Measurements from ENCODE around the gene DOK7.
A peak's percentile ranks its signal among the peaks of the same experiment; 100 is the strongest.

The DOK7 gene

DNA sequence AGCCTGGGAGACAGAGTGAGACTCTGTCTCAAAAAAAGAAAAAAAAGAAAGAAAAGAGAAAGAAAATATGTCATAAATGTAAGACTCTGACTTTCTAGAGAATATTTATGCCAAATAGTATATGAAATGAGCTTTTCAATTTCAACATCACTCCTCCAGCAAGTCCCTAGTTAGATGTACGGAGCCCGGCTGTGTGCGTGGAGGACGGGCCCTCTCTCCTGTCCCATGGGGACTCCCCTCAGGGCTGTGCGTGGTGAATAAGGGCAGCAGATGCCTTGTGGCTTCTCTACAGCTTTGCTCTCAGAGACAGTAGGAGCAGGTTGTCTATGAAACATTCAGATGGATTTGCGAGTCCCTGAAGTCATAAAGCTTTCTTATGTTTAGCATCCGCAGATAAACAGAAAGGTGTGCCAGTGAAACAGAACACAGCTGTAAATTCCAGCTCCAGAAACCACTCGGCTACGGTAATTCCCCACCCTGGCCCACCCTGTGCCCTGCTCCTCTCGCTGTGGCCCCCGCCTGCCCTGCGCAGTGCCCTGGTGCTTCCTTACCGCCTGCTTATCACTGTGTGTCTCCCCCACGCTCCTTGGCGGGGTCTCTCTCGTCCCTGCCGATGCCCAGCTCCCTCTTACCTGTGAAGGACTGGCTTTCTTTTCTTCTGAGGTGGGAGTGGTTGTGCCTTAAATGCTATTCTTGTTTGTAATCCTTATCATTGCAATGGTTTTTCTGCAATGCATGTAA is 35.2 kb upstream of the DOK7 start:
- DNase-seq: no peak

DNA sequence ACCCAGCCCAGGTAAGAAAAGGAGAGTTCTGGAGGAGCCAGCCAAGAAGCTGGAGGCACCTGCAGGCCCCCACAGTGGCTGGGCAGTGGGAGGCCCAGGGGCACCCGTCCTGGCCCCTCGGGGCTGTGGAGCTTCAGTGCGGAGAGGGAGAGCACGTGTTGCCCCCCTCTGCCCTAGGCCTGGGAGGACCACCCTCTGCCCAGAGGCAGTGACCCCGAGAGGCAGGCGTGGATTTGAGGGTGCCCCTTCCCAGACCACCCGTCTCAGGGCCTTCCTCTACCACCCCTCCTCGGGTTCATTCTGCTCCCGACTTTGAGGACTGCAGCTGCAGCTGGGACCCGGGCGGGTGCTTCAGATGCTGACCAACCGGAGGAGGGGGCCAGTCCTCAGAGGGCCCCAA is 33.5 kb upstream of the DOK7 start:
- DNase-seq: no peak

DNA sequence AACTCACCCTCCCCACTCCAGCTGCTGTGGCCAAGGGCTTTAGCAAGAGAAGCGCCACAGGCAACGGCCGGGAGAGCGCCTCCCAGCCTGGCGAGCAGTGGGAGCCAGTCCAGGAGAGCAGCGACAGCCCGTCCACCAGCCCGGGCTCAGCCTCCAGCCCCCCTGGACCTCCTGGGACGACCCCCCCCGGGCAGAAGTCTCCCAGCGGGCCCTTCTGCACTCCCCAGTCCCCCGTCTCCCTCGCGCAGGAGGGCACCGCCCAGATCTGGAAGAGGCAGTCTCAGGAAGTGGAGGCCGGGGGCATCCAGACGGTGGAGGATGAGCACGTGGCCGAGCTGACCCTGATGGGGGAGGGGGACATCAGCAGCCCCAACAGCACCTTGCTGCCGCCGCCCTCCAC is 32.6 kb upstream of the DOK7 start:
- no peak for DNase-seq

DNA sequence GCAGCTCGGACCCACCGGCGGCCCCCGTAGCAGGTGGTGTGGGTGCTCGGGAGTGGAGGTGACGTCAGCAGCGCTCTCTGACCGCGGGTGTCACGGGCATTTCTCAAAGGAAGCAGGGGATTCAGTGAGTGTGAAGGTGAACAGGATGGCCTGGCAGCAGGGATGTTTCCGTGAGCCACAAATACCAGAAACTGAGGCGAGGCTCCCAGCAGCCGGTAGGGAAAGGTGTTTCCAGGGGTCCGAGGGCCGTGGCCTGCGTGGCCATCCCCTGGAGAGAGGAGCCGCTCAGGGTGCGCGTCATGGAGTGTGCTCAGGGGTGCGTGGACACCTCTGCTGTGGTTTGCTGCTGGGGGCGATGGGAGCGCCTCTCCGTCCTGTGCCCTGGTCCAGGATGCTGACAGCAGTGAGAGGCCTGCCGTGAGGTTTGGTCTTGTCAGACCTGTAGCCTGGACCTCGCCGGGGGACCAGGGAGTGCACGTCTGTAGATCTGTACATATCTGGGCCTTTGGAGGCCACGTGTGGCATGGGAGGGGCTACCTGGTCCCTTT is 31.6 kb upstream of the DOK7 start:
- DNase-seq: no peak

DNA sequence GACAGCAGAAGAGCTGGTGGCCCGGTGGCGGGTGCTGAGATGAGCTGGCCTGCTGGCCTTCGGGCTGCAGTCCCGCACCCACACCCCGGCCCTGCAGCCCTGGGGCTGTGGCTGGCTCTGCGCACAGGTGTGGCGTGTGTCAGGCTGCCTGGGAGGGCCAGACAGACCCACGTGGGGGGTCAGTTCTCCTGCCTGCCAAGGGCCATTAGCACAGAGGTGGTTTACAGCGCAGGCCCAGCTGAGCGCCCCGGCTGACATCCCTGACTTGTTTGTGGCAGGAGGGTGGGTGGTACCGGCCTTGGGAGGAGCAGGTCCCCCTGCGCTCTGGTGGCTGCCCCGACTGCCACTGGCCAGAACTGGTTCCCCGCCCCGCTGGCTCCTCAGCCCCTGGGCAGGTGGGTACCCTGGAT is 30.7 kb upstream of the DOK7 start:
- no peak for DNase-seq

DNA sequence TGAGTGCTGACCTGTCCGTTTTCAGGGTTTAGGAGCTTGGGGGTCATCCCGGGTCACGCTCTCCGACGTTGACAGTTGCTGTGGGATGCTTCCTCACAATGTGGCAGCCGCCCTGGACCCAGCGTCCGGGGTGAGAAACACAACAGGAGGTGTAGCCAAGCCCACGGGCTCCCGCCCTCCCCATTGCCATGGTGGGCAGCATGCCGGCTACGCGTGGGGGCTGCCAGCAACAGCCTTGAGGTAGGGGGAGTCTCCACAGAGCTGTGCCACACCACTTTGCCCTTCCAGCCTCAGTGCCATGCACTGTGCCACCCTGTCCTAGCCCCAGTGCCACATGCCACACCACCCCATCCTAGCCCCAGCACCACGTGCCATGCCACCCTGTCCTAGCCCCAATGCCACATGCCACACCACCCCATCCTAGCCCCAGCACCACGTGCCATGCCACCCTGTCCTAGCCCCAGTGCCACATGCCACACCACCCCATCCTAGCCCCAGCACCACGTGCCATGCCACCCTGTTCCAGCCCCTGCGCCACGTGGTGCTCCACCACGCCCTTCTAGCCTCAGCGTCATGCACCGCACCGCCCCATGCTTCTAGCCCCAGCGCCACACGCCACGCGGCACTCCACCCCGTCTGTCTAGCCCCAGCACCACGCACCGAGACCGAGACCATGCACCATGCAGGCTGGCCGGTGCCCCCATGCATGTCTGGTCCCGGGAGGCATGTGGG is 29.8 kb upstream of the DOK7 start:
- no peak for DNase-seq

DNA sequence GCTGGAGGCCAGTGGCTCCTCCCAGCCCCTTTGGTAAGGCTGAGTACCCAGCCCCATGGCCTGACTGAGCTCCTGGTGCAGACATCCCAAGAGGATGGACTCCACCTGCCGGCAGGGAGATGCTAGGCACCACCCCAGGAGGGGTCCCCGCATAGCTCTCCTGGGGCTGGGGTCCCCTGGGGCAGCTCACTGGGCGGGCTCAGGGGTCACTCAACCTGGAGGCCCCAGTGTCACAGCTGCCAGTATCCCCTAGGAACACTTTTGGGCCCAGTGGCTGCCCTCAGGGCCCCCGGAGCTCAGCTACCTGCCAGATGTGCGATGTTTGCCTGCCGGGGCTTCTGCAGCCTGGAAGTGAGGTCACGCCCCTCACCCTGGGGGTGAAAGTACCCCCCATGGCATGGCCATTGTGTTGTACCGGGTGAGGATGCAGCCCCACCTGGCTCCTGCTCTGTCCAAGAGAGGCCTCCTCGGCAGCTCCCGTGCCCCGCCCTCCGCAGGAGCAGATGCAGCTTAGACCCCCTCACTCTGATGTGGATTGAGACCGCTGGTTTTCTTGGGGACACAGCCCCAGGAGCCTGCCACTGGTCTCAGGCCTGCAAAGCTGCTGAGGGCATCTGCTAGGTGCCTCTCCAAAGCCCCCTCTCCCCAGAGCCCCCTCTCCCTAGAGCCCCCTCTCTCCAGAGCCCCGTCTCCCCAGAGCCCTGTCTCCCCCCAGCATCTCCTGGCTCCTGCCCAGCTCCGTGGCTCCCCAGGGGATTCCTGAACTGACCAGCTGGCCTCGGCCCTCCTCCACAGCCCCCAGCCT is 28.0 kb upstream of the DOK7 start:
- no peak for DNase-seq

DNA sequence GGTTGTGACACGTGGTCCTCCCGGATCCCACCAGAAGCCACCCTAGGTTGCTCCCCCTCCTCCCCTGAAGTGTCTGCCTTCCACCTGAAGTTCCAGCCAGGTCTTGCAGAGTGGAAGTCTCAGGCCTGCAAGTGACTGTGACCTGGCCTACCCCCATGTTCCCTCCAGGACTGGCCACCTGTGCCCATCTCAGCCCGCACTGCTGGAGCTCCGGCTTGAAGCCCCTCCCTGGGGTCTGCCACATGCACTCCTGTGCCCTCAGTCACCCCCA is 27.5 kb upstream of the DOK7 start:
- no peak for DNase-seq

DNA sequence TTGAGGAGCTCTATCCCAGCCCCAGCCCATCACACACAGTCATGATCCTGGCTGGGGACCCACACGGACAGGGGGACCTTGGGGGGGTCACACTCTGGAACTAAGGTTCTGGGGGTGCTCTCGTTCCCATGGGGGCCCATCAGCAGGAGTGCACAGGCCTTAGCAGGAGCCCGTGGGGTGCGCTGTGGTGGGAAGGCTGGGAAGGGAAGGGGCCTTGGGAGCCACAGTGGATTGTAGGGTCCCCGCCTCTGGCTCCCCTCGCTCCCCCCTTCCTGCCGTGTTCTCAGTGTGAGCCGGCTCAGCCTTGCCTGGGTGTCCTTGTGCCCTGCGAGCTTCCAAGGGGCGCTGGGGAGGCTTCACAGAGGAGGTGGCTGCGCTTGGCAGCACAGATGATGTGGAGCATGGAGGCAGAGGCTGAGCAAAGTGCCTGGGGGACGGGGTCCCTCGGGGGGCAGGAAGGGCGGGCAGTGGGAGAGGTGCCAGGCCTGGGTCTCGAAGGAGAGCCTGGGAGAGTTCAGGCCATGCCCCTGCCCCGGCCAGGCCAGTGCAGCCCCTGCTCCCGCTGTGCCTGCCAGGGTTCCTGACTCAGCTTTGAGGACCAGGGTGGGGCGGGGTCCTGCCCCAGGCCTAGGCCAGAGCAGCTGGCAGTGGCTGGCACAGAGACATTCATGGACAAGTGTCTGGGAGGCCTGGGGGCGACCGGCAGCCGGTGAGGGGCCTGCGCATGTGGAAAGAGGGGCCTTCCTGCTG is 26.9 kb upstream of the DOK7 start:
- DNase-seq: no peak

DNA sequence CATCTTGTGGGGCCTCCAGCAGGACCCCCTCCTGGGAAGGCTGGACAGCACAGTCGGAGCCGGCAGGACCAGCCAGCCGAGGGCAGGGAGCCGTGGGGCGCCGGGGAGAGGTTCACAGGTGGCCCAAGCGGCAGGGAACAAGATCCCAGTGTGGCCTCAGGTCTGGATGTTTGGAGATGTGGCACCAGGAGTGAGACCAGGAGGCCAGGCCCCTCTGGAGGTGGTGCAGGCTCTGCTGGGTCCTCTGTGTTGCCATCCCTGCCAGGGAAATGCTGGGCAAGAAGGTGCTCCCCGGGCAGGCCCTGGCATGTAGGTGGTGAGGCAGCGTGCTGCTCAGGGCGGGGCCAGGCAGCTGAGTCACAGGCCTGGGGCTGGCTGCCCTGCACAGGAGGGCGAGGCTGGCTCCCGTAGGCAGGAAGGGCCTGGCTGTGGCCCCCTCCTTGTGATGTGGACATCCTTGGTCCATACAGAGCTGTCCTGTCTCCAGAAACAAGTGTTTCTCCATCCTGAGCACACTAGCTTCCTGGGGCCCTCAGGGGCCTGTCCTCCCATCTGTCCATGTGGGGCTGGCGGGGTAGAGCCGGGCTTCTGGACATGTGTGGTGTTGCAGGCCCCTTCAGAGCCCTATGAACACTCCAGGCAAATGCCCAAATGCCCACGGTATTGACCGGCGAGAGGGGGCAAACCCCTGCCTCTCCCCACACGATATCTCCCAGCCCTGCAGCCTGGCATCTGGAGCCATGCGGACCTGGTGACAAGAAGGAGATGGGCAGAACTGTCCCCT is 26.1 kb upstream of the DOK7 start:
- DNase-seq: peak; percentile 71

DNA sequence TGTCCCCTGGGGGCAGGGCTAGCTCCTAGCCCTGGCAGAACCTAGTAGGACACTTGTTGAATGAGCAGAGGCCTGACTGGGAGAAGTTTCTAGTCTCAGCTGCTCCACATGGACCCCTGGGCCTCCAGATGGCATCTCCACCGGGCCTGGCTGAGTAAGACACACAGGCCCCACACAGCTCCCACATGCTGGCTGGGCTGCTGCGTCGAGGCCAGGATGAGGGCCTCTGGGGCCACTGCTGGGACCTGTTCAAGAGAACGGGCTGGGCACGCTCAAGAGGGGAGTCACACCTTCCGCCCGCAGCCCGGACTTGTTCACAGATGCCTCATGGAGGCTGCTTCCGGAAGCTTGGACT is 25.5 kb upstream of the DOK7 start:
- no peak for DNase-seq

DNA sequence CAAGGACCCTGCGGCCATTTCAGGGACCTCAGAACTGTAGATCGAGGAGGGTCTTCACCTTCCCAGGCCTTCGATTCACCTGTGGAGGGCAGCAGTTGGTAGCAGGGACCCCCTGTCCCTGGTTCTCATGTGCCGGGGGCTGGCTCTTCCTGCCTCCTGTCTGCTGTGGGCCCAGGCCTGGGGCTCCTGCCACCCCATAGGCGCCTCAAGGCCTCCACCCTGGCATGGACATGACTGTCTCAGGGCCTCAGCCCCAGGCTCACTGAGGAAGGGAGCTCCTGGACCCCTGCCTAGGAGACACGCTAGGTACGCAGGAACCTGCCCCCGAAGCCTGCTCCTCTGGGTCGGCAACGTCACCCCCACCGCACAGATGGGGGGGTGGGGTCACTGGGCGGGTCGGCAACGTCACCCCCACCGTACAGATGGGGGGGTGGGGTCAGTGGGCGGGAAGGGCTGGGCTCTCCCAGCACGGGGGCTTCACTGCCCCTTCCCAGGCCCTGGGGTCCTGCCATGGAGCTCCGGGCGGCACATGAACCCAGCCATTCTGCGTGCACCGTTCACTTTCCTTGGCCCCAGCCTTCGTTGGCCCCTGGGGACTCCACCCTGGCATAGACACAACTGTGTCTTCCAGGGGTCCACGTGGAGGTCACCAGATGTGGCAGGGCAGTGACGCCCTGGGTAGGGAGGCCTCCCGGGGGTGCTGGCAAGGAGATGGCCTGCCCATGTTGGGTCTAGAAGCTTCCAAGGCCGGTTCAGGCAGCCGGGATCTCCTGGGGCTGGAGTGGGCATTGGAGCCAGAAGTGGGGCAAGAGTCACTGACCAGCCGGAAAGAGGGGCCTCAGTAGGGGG is 24.9 kb upstream of the DOK7 start:
- DNase-seq: no peak

DNA sequence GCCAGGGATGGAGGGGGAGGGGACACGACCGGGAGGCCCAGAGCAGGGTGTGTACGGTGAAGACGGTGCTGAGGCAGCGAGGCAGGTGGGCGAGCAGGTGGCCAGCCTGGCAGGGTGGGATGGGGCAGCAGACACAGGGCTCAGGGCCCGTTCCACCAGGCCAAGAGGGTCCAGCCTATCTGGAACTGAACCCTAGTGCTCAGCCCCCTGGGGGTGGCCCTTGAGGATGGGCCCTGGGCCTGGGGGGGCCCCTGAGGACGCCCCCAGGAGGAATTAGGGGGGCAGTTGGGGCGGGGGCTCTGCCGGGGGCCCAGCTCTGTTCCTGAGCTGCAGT is 24.3 kb upstream of the DOK7 start:
- no peak for DNase-seq

DNA sequence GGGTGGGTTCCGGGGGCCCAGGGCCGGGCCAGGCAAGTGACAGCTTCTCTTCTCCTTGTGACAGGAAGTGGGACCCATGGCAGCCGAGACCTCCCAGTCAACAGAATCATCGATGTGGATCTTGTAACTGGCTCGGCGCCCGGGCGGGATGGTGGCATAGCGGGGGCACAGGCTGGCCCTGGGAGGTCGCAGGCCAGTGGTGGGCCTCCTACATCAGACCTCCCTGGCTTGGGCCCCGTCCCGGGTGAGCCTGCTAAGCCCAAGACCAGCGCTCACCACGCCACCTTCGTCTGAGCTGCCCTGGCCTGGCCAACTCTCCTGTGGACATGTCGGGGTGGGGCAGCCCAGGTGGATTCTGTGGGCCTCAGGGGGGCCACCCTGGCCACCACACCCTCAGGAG is 23.7 kb upstream of the DOK7 start:
- DNase-seq: no peak

DNA sequence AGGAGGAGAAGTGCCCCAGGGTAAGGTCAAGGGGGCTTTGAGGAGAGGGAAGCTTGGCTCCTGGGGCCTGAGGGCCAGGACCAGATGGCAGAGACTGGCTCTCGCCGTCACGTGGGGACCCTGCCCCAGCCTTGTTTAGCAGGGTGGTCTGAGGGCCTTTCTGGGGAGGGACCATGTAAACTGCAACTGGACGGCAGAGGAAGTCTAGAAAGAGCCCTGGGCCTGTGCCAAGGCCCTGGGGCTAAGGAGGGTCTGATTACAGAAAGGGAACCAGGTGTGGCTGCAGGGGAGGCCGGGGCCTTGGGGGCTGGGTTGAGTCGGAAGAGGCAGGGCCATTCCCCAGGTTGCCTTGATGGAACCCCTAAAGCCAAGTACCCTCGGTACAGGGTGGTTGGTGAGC is 23.1 kb upstream of the DOK7 start:
- no peak for DNase-seq

DNA sequence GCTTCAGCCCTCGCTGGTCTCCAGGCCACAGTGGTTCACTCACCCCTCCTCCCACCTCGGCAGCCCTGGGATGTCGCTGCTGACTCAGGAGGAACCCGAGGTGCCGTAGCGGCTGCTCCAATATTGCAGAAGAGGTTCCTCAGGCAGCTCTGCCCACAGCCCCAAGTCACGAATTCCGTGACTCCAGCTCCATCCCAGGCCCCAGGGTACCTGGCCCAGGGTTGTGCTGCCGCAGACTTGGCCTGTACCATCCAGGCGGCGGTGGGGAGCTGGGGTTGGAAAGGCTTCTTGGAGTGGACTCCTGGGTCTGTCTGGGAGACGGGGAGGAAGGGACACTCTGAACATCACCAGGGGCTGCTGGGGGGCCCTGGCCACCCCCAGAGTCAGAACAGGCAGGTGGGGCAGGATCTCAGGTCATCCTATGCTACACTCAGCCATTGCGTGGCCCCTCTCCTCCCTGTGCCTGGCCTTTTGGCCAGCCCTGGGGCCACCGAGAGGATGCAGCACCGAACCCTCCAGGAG is 22.1 kb upstream of the DOK7 start:
- DNase-seq: peak; percentile 37

DNA sequence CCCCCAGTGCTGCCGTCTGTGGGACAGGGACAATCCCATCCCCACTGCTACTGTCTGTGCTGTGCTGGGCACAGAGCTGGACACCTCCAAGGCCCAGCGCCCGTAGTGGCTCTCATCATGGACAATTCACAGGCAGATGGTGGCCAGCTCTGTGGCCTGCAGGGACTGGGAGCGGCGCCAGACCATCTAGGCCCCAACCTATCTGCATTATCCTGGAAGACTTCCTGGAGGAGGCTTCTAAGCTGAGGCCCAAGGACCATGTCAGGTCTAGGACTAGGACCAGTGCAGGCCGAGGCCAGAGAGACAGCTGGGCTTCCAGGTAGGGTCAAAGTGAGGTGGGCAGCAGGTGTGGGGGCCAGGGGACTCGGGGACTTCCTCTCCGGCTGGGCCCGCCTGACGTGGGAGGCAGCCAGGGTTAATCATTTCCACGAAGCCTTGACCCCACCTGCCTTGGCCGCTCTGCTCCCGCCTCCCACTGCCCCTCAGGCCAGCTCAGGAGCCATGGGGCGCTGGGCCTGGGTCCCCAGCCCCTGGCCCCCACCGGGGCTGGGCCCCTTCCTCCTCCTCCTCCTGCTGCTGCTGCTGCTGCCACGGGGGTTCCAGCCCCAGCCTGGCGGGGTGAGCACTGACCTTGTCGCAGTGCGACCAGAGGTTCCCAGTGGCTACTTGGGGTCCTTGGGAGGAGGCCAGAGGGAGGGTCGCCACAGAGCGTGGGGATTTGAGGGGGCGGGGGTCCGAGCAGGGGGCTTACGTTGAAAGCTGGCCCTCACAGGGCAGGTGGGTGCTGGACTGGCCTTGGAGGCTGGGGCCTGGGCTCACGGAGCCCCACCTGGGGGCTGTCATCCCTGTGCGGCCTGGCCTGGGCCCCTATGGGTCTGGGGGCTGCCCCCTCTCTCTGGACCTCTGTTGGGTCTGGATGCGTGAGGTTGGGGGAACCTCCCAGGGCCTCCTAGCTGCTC is 21.3 kb upstream of the DOK7 start, which contains the start of gene HGFAC:
TSS of gene HGFAC (plus strand) at position 468 of the 959 bp plus-strand sequence. CDS start at position 502, 34 bp downstream.
- no peak for DNase-seq

DNA sequence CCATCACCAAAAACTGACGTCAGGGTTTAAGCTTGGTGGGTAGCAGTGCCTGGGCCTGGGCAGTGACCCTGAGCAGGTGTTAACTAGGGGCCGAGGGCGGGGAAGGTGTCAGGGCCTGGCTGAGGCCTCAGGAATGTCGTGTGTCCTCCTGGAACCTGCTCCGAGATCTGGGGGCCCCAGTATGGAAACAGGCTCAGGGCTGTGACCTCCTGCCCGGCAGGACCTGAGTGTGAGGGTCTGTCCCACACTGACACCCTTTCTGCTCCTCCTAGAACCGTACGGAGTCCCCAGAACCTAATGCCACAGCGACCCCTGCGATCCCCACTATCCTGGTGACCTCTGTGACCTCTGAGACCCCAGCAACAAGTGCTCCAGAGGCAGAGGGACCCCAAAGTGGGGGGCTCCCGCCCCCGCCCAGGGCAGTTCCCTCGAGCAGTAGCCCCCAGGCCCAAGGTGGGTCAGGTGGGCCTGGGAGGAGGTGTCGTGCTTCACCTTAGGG is 20.6 kb upstream of the DOK7 start:
- DNase-seq: no peak

DNA sequence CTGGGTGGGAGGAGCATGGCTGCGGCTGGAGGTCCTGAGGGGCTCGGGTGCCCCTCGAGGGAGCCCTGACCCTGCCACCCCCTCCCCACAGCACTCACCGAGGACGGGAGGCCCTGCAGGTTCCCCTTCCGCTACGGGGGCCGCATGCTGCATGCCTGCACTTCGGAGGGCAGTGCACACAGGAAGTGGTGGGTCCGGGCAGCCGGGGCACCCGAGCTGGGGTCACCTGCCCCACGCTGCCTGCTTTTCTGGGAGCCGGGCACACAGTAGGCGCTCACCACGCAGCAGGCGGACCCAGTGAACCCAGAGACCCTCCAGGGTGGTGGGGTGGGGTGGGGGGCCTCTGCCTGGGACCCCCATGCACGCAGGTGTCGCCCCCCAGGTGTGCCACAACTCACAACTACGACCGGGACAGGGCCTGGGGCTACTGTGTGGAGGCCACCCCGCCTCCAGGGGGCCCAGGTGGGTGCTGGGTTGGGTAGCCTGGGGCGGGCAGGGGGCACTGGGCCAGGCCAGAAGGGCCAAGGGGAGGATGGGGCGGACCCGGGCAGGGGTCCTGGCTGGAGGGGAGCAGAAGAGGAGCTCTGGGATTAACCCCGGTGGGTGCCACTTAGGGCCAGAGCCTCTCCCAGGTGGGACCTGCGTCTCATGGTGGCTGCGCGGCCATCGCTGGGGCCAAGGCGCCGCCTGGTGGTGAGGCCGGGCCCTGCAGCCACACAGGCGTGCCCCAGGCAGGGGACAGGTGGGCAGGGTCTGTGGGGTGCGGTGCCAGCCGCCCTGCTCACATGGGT is 20.0 kb upstream of the DOK7 start:
- DNase-seq: peak; percentile 36
